SH-SY5Y (cell line): Measurements from ENCODE around the gene THAP7.

Experiments
- GATA2 ChIP-seq: IDR thresholded peaks from 2 replicates; pipeline ENCODE4 v1.6.1; 2011; ENCODE audit warnings: mild to moderate bottlenecking, low read depth, low read length
- GATA3 ChIP-seq: IDR thresholded peaks from 2 replicates; pipeline ENCODE4 v1.6.1; 2011; ENCODE audit warnings: low read depth, mild to moderate bottlenecking, low read length, moderate library complexity

The THAP7 gene

GRCh38 chr22:20972933-20973577, 28.9 kb downstream of the THAP7 start:
- no peak for TF ChIP-seq GATA2
- no peak for TF ChIP-seq GATA3

GRCh38 chr22:20970939-20971657, 30.8 kb downstream of the THAP7 start:
- TF ChIP-seq GATA3 (no peak), GATA2 (no peak)

- no peak for TF ChIP-seq GATA2
- no peak for TF ChIP-seq GATA3
These were observed 33.5 kb downstream of the THAP7 start for GRCh38 chr22:20968281-20968977.

- TF ChIP-seq GATA2 (no peak), GATA3 (no peak)
These were observed 34.2 kb downstream of the THAP7 start for GRCh38 chr22:20967697-20968211.

- no peak for TF ChIP-seq GATA2
- TF ChIP-seq GATA3, result no peak
These were observed 34.8 kb downstream of the THAP7 start, which contains the start of gene AIFM3 for GRCh38 chr22:20966883-20967696. Gene AIFM3 (plus strand): TSS chr22:20967255. CDS start chr22:20967945, 690 bp downstream.

GRCh38 chr22:20965888-20966855, 35.7 kb downstream of the THAP7 start:
- no peak for TF ChIP-seq GATA3
- TF ChIP-seq GATA2, result no peak

GRCh38 chr22:20965104-20965887, 36.6 kb downstream of the THAP7 start:
- TF ChIP-seq GATA2, result no peak
- TF ChIP-seq GATA3, result no peak

- TF ChIP-seq GATA3 (no peak), GATA2 (no peak)
These were observed 37.2 kb downstream of the THAP7 start for GRCh38 chr22:20964799-20965103.

GRCh38 chr22:20964090-20964798, 37.7 kb downstream of the THAP7 start:
- TF ChIP-seq GATA2 (no peak), GATA3 (no peak)

- no peak for TF ChIP-seq GATA2
- no peak for TF ChIP-seq GATA3
These were observed 38.5 kb downstream of the THAP7 start for GRCh38 chr22:20963201-20964052.
